HCT116 (cell line): ENCODE measurements around the gene BDNF. TPM values are rescaled to one million over a fixed set of nuclear protein-coding genes. Genes with fewer than 3 reads are reported as not detected.

Source experiments
- ATAC-seq: fragments of 200-7000 bp; cut with Tn5 transposase; 2 replicates; pipeline ENCODE4 v1.9.1; 2020; ENCODE audit warnings: mild to moderate bottlenecking, moderate library complexity
- BruUV-seq: library from RNA; stranded (reverse); fragments of 400-500 nt; replicated peaks from 2 replicates; lab custom pipeline; 2021; lab: Mats Ljungman, UMichigan
- CTCF ChIA-PET: fragments of 300-600 bp; sonication (Branson Sonifier 250); formaldehyde crosslinking; loops from one replicate; lab custom pipeline; 2021; ENCODE audit warnings: antibody characterized with exemption; lab: Charles Lee
- POLR2A ChIA-PET: fragments of 300-600, 350-600 bp; sonication (Branson Sonifier 250); formaldehyde crosslinking; loops from one replicate; lab custom pipeline; 2021; ENCODE audit warnings: antibody characterized with exemption; lab: Charles Lee
- RAD21 ChIA-PET, 2 experiments: fragments of 300-600 bp; sonication (Branson Sonifier 250); formaldehyde crosslinking; loops; one replicate each; lab custom pipeline; 2023; ENCODE audit warnings: low total read pairs in 2 of 2; ENCODE audit not compliant: uncharacterized antibody in 2 of 2, unreplicated experiment in 2 of 2, low non-redundant PET in 1 of 2; lab: Charles Lee
- DNase-seq: peaks from one replicate; pipeline ENCODE4 v3.0.0-alpha.2; 2010; ENCODE audit warnings: low read depth, low spot score
- H2AFZ ChIP-seq: fragments of 200-600 bp; shearing (Covaris generic), sonication (generic); 2 replicates; pipeline ENCODE4 v1.6.1; 2017; ENCODE audit warnings: low read depth, mixed run types, mixed read lengths, antibody characterized with exemption, low read length; ENCODE audit not compliant: poor library complexity, severe bottlenecking
- H3K27ac ChIP-seq: 2 replicates; pipeline ENCODE4 v1.5.1; 2012; ENCODE audit warnings: low read depth, low read length
- H3K27me3 ChIP-seq: fragments of 200-600 bp; sonication (generic); 2 replicates; pipeline ENCODE4 v1.6.1; 2016; ENCODE audit warnings: mixed run types, low read length, mixed read lengths; ENCODE audit not compliant: insufficient read depth
- H3K36me3 ChIP-seq, 2 experiments: fragments of 200-500 bp in 1 of 2; fragments of 200-600 bp in 1 of 2; sonication (Bioruptor generic) in 1 of 2; sonication (generic) in 1 of 2; 2 replicates each; pipeline versions ENCODE4 v1.5.1 to v1.6.1; 2014 to 2016; ENCODE audit warnings: low read length in 2 of 2, inconsistent platforms in 1 of 2, mixed read lengths in 1 of 2, mixed run types in 1 of 2; ENCODE audit not compliant: insufficient read depth in 2 of 2, control insufficient read depth in 1 of 2
- H3K4me1 ChIP-seq, 2 experiments: fragments of 200-600 bp in 1 of 2; sonication (generic) in 1 of 2; 2 replicates each; pipeline versions ENCODE4 v1.5.1 to v1.6.1; 2012 to 2017; ENCODE audit warnings: low read length in 2 of 2, inconsistent platforms in 1 of 2, mild to moderate bottlenecking in 1 of 2, mixed read lengths in 1 of 2, mixed run types in 1 of 2, moderate library complexity in 1 of 2; ENCODE audit not compliant: insufficient read depth in 2 of 2, control insufficient read depth in 1 of 2
- H3K4me2 ChIP-seq: fragments of 200-600 bp; sonication (generic); 2 replicates; pipeline ENCODE4 v1.6.1; 2017; ENCODE audit warnings: mixed run types, low read length, mixed read lengths
- H3K4me3 ChIP-seq, 2 experiments: fragments of 200-600 bp in 1 of 2; sonication (generic) in 1 of 2; replicated peaks in 1 of 2; 2 replicates each; pipeline ENCODE4 v1.5.1; 2011 to 2016; ENCODE audit warnings: low read length in 2 of 2, control low read depth in 1 of 2, low read depth in 1 of 2, mild to moderate bottlenecking in 1 of 2, mixed read lengths in 1 of 2, mixed run types in 1 of 2
- H3K79me2 ChIP-seq: fragments of 200-600 bp; sonication (generic); 2 replicates; pipeline ENCODE4 v1.6.1; 2017; ENCODE audit warnings: mild to moderate bottlenecking, mixed run types, low read length, moderate library complexity, mixed read lengths; ENCODE audit not compliant: insufficient read depth
- H3K9ac ChIP-seq: fragments of 200-600 bp; sonication (generic); 2 replicates; pipeline ENCODE4 v1.6.1; 2016; ENCODE audit warnings: low read length, mixed read lengths
- H3K9me2 ChIP-seq: fragments of 200-600 bp; sonication (generic), shearing (Covaris generic); 2 replicates; pipeline ENCODE4 v1.6.1; 2017; ENCODE audit warnings: mixed run types, mild to moderate bottlenecking, moderate library complexity; ENCODE audit not compliant: insufficient read depth
- H3K9me3 ChIP-seq, 2 experiments: fragments of 200-500 bp in 1 of 2; fragments of 200-600 bp in 1 of 2; sonication (Bioruptor generic) in 1 of 2; sonication (generic) in 1 of 2; 2 replicates each; pipeline ENCODE4 v1.6.1; 2014 to 2017; ENCODE audit warnings: low read length in 2 of 2, mixed read lengths in 2 of 2, inconsistent platforms in 1 of 2, low read depth in 1 of 2, mild to moderate bottlenecking in 1 of 2, mixed run types in 1 of 2, moderate library complexity in 1 of 2; ENCODE audit not compliant: control insufficient read depth in 1 of 2, insufficient read depth in 1 of 2
- H4K20me1 ChIP-seq: fragments of 200-600 bp; sonication (generic), shearing (Covaris generic); 2 replicates; pipeline ENCODE4 v1.6.1; 2017; ENCODE audit warnings: mixed run types, mild to moderate bottlenecking, moderate library complexity; ENCODE audit not compliant: insufficient read depth
- CTCF ChIP-seq, 3 experiments: fragments of 200-600 bp in 1 of 3; sonication (generic) in 1 of 3; IDR thresholded peaks in 2 of 3; conservative IDR thresholded peaks in 1 of 3; 2 replicates each; pipeline ENCODE4 v1.5.1; 2012 to 2017; ENCODE audit warnings: low read depth in 2 of 3, low read length in 2 of 3, antibody characterized with exemption in 1 of 3, borderline replicate concordance in 1 of 3, control low read depth in 1 of 3, mild to moderate bottlenecking in 1 of 3, mixed read lengths in 1 of 3, mixed run types in 1 of 3, moderate library complexity in 1 of 3; ENCODE audit not compliant: insufficient read depth in 1 of 3
- JUND ChIP-seq: IDR thresholded peaks from 2 replicates; pipeline ENCODE4 v1.6.1; 2012
- POLR2AphosphoS5 ChIP-seq: IDR thresholded peaks from 2 replicates; pipeline ENCODE4 v1.6.1; 2011; ENCODE audit warnings: mild to moderate bottlenecking, low read depth, low read length, moderate library complexity
- SIN3A ChIP-seq: IDR thresholded peaks from 2 replicates; pipeline ENCODE4 v1.6.1; 2012; ENCODE audit warnings: low read depth
- SP1 ChIP-seq: IDR thresholded peaks from 2 replicates; pipeline ENCODE4 v1.6.1; 2012; ENCODE audit warnings: low read depth
- ZBTB33 ChIP-seq: IDR thresholded peaks from 2 replicates; pipeline ENCODE4 v1.6.1; 2011; ENCODE audit warnings: mild to moderate bottlenecking, low read length, moderate library complexity; ENCODE audit not compliant: insufficient replicate concordance; ENCODE audit errors: extremely low read depth
- ZFX ChIP-seq: fragments of 450-650 bp; IDR thresholded peaks from 2 replicates; pipeline ENCODE4 v1.6.1; 2017
- intact Hi-C: fragments of 100-400 bp; cut with micrococcal nuclease; formaldehyde crosslinking; loops from 2 replicates; pipeline ENCODE4 v1.10.0; 2022
- total RNA-seq: library from RNA; stranded (reverse); gene quantifications from one replicate; pipeline ENCODE4 v1.2.1, GENCODE V29; 2021; ENCODE audit not compliant: unreplicated experiment

Gene BDNF
- total RNA-seq, 1 experiment from 2014 or later: 22.0 TPM

- H3K4me3 ChIP-seq: no peak overlapping the region
- ChIA-PET POLR2A (no interaction called here), CTCF (no interaction called here), RAD21 (no interaction called here)
- TF ChIP-seq SP1 (no peak), SIN3A (no peak), POLR2AphosphoS5 (no peak), CTCF (IDR thresholded peaks at IDR 0.05 in 2 of 3, conservative IDR thresholded peaks at IDR 0.05 in 1 of 3; ENCODE audit: borderline replicate concordance in 1 of 3, insufficient read depth in 1 of 3, low read depth in 2 of 3, low read length in 2 of 3) (no peak), ZBTB33 (no peak), ZFX (no peak), JUND (no peak)
- no peak overlapping the region for H3K4me2 ChIP-seq
- H3K9ac ChIP-seq: no peak overlapping the region
- no peak overlapping the region for H3K27ac ChIP-seq
- intact Hi-C loops: no loop called here
- BruUV-seq: no TSS peak
- DNase-seq: no peak
- ATAC-seq: no peak
- H2AFZ ChIP-seq: no peak overlapping the region
- H3K9me2 ChIP-seq: no peaks in the 10 kb centered on the region
- no peaks in the 10 kb centered on the region for H3K9me3 ChIP-seq
- H3K4me1 ChIP-seq: no peaks in the 10 kb centered on the region
- no peaks in the 10 kb centered on the region for H3K36me3 ChIP-seq
- no peaks in the 10 kb centered on the region for H4K20me1 ChIP-seq
- H3K27me3 ChIP-seq: no peaks in the 10 kb centered on the region
- no peaks in the 10 kb centered on the region for H3K79me2 ChIP-seq
Observed at GRCh38 chr11:27646051-27646818, 54.0 kb downstream of the BDNF start.
